Fibroblast of lung (primary cell): Measurements from ENCODE around the gene GCM1. TPM values are rescaled to one million over a fixed set of nuclear protein-coding genes. Genes with fewer than 3 reads are reported as not detected.

Source experiments
- DNase-seq, 2 donors: peaks; one replicate each; pipeline versions ENCODE4 v3.0.0 to v3.0.0-alpha.2; 2010; ENCODE audit warnings: low read depth in 2 of 2
- H2AFZ ChIP-seq: 2 replicates; pipeline ENCODE4 v1.5.1; 2012; ENCODE audit warnings: low read length, control low read depth, inconsistent platforms
- H3K27ac ChIP-seq: 2 replicates; pipeline ENCODE4 v1.5.1; 2011; ENCODE audit warnings: low read length, control low read depth; ENCODE audit not compliant: insufficient read depth
- H3K27me3 ChIP-seq: 2 replicates; pipeline ENCODE4 v1.5.1; 2011; ENCODE audit warnings: mild to moderate bottlenecking, low read length; ENCODE audit not compliant: control insufficient read depth, insufficient read depth
- H3K36me3 ChIP-seq: 2 replicates; pipeline ENCODE4 v1.5.1; 2011; ENCODE audit warnings: low read length; ENCODE audit not compliant: control insufficient read depth, insufficient read depth
- H3K4me1 ChIP-seq: 2 replicates; pipeline ENCODE4 v1.5.1; 2011; ENCODE audit warnings: low read length; ENCODE audit not compliant: control insufficient read depth, insufficient read depth; ENCODE audit errors: extremely low read depth
- H3K4me2 ChIP-seq: 2 replicates; pipeline ENCODE4 v1.5.1; 2011; ENCODE audit warnings: low read length, control low read depth; ENCODE audit not compliant: insufficient read depth; ENCODE audit errors: extremely low read depth
- H3K4me3 ChIP-seq, 4 experiments: fragments of 200-600 bp in 1 of 4; sonication (generic) in 1 of 4; replicated peaks in 1 of 4; 2 replicates each; pipeline ENCODE4 v1.5.1; 2011 to 2016; ENCODE audit warnings: low read length in 4 of 4, low read depth in 3 of 4, mild to moderate bottlenecking in 3 of 4, control low read depth in 2 of 4, inconsistent platforms in 1 of 4, mixed read lengths in 1 of 4; ENCODE audit not compliant: insufficient read depth in 1 of 4; ENCODE audit errors: control extremely low read depth in 1 of 4
- H3K79me2 ChIP-seq: 2 replicates; pipeline ENCODE4 v1.5.1; 2012; ENCODE audit warnings: mild to moderate bottlenecking, low read length, inconsistent platforms; ENCODE audit not compliant: control insufficient read depth, insufficient read depth
- H3K9ac ChIP-seq: 2 replicates; pipeline ENCODE4 v1.5.1; 2011; ENCODE audit warnings: mild to moderate bottlenecking, low read length, control low read depth; ENCODE audit not compliant: insufficient read depth
- H3K9me3 ChIP-seq: 2 replicates; pipeline ENCODE4 v1.5.1; 2012; ENCODE audit warnings: low read depth, low read length; ENCODE audit not compliant: control insufficient read depth, insufficient read depth
- H4K20me1 ChIP-seq: 2 replicates; pipeline ENCODE4 v1.5.1; 2011; ENCODE audit warnings: low read length; ENCODE audit not compliant: control insufficient read depth, insufficient read depth; ENCODE audit errors: extremely low read depth
- EZH2 ChIP-seq: IDR thresholded peaks from 2 replicates; pipeline ENCODE4 v1.5.1; 2012; ENCODE audit warnings: low read length, control low read depth, mild to moderate bottlenecking; ENCODE audit errors: missing control alignments
- polyA plus RNA-seq, 2 donors: library from polyadenylated mRNA; depleted of rRNA in 1 of 2; stranded (reverse) in 1 of 2; unstranded in 1 of 2; fragments of >200 nt; gene quantifications; 2 replicates each; pipeline ENCODE4 v1.2.1, GENCODE V29; 2011 to 2012; ENCODE audit warnings: missing spikeins in 1 of 2
- total RNA-seq: library from RNA; depleted of rRNA; stranded (reverse); fragments of >200 nt; gene quantifications from 2 replicates; pipeline ENCODE4 v1.2.1, GENCODE V29; 2014
- TF ChIP-seq, protein P1 (sequence below), 2 donors: IDR thresholded peaks in 1 of 2; conservative IDR thresholded peaks in 1 of 2; 1 replicate in 1 of 2; 2 replicates in 1 of 2; pipeline ENCODE4 v1.5.1; 2011 to 2012; ENCODE audit warnings: low read length in 2 of 2, control low read depth in 1 of 2, inconsistent platforms in 1 of 2, low read depth in 1 of 2, mild to moderate bottlenecking in 1 of 2

The GCM1 gene
- total and polyA plus RNA-seq, 2 donors (not counting 1 experiment from before 2014, with no cell fraction given): not detected

DNA sequence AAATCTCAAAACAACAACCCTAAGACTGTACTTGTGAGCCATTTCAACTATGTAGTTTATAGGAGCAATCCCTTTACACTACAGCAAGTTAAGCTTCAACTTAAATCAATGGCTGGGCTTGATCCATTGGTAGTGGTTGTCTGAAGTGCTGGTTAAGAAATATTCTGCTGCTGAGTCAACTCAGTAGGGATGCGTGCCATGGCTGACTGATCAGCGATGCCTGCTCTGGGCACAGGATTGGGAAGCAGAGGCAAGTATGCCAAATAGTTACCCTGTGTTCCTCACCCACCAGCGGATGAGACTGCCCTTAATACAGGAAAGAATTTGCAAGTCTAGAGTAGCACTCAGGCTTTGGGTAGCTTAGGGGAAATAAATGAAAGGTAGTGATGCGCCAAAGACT, 41.5 kb downstream of the GCM1 start:
- Histone ChIP-seq H3K27me3 (no peaks in the 10 kb centered on the region), H3K4me2 (no peak overlapping the region), H2AFZ (no peak overlapping the region), H4K20me1 (no peaks in the 10 kb centered on the region), H3K36me3 (peaks cover under 1% of the 10 kb centered on the region), H3K9ac (no peak overlapping the region), H3K4me3 (no peak overlapping the region), H3K9me3 (no peaks in the 10 kb centered on the region), H3K27ac (no peak overlapping the region), H3K79me2 (no peaks in the 10 kb centered on the region), H3K4me1 (no peaks in the 10 kb centered on the region)
- TF ChIP-seq EZH2: no peak
- TF ChIP-seq, protein P1, sequence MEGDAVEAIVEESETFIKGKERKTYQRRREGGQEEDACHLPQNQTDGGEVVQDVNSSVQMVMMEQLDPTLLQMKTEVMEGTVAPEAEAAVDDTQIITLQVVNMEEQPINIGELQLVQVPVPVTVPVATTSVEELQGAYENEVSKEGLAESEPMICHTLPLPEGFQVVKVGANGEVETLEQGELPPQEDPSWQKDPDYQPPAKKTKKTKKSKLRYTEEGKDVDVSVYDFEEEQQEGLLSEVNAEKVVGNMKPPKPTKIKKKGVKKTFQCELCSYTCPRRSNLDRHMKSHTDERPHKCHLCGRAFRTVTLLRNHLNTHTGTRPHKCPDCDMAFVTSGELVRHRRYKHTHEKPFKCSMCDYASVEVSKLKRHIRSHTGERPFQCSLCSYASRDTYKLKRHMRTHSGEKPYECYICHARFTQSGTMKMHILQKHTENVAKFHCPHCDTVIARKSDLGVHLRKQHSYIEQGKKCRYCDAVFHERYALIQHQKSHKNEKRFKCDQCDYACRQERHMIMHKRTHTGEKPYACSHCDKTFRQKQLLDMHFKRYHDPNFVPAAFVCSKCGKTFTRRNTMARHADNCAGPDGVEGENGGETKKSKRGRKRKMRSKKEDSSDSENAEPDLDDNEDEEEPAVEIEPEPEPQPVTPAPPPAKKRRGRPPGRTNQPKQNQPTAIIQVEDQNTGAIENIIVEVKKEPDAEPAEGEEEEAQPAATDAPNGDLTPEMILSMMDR (conservative IDR thresholded peaks at IDR 0.05 in 1 of 2, IDR thresholded peaks at IDR 0.05 in 1 of 2; ENCODE audit: low read depth in 1 of 2, low read length in 2 of 2): no peak
- DNase-seq: peak; percentile 21 to 74

DNA sequence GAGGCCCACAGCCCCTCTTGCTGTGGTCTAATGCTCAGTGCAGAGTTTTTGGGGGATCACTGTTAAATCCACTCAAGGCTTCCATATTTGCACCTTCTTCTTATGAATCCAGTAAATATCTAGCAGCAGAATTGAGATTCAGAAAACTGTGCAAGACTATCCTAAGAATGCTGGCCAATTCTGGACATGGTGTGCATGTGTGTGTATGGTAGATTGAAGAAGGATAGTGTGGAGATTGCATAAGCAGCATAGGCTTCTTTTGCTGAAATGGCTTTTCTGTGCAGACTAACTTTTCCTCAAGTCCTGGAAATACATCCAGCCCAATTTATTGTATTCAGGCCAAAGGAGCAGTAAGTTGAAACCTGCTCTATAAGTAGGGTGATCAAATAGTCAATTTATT, 43.7 kb downstream of the GCM1 start:
- H3K4me1 ChIP-seq: no peaks in the 10 kb centered on the region
- no peak overlapping the region for H3K4me3 ChIP-seq
- H3K9me3 ChIP-seq: no peaks in the 10 kb centered on the region
- no peak overlapping the region for H3K27ac ChIP-seq
- H3K36me3 ChIP-seq: peaks cover 6% of the 10 kb centered on the region
- H3K79me2 ChIP-seq: no peaks in the 10 kb centered on the region
- no peak for TF ChIP-seq EZH2
- TF ChIP-seq, protein P1 (conservative IDR thresholded peaks at IDR 0.05 in 1 of 2, IDR thresholded peaks at IDR 0.05 in 1 of 2; ENCODE audit: low read depth in 1 of 2, low read length in 2 of 2): no peak
- no peak overlapping the region for H3K9ac ChIP-seq
- H2AFZ ChIP-seq: no peak overlapping the region
- H4K20me1 ChIP-seq: no peaks in the 10 kb centered on the region
- H3K4me2 ChIP-seq: no peak overlapping the region
- H3K27me3 ChIP-seq: no peaks in the 10 kb centered on the region
- DNase-seq: no peak

DNA sequence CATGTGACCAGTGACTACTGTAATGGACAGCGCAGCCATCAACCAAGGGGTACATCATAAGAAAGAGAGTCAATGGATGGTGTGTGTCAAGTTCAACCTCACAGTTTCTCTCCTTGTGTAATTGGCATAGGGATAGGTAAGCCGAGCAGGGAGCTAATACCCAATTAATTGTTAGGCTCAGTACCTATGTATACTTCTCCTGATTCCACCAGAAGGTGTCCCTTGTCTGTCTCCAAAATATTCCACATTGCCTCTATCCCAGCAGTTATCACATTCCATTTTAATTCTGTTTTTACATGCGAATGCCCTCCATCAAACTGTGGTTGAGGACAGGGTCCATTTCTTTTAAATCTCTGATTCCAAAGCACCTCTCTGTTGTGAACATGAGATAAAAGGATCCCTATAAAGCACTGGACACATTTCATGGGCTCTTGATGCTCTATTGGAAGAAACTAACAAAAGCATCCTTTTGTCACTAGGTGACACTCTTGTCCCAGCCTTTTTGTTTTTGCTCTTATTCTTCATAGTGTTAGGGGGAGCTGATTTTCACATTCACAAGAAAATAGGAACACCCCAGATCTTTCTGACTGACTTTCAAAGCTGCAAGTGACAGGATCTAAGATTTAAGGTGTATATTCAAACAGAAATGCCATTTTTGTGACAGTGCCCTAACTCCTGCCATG, 44.5 kb downstream of the GCM1 start:
- Histone ChIP-seq H3K27ac (no peak overlapping the region), H3K27me3 (no peaks in the 10 kb centered on the region), H3K9me3 (no peaks in the 10 kb centered on the region), H3K4me1 (no peaks in the 10 kb centered on the region), H3K79me2 (no peaks in the 10 kb centered on the region), H3K4me2 (no peak overlapping the region), H2AFZ (no peak overlapping the region), H4K20me1 (no peaks in the 10 kb centered on the region), H3K36me3 (peaks cover 6% of the 10 kb centered on the region), H3K9ac (no peak overlapping the region), H3K4me3 (no peak overlapping the region)
- TF ChIP-seq EZH2: no peak
- TF ChIP-seq, protein P1 (conservative IDR thresholded peaks at IDR 0.05 in 1 of 2, IDR thresholded peaks at IDR 0.05 in 1 of 2; ENCODE audit: low read depth in 1 of 2, low read length in 2 of 2): no peak
- peak in 1 of 2 donors; percentile 20 for DNase-seq
